Camera-type eye (tissue), 1 donor: ENCODE data around the gene TEX52. TPM values are rescaled to one million over a fixed set of nuclear protein-coding genes. Genes with fewer than 3 reads are reported as not detected.

Experiments used
- total RNA-seq: library from RNA; depleted of rRNA; stranded (reverse); fragments of >200 nt; gene quantifications from one replicate; pipeline ENCODE4 v1.2.3, GENCODE V29; 2014

TEX52 gene
- total RNA-seq, result not detected

DNA sequence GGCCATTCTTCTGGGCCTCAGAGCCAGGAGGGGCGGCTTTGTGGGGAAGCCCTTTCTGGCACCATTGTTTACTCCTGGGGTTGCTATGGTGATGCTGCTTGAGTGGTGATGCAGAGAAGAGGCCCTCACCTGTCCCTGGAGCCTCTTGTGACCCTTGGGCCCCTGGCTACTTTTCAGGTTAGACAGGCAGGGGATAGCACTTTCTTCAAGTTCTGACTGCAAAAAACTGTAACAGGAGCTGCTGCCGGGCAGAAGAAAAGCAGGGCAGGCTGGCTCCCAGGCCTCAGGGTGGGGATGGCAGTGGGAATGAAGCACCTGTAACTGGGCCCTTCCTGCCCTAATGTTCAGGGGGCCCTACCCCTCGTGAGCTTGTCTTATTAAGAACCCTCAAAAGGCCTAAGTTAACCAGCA lies at the start of gene TEX52:
Gene TEX52, minus strand, starts transcription at position 19 of the 411 bp plus-strand sequence. Its CDS starts 13 bp downstream, at position 6.

GRCh38 chr12:2890388-2891239 lies 33.8 kb upstream of the TEX52 start, which contains the start of gene TULP3:
Gene TULP3 (plus strand): TSS chr12:2890891. CDS start chr12:2890948, 57 bp downstream.

DNA sequence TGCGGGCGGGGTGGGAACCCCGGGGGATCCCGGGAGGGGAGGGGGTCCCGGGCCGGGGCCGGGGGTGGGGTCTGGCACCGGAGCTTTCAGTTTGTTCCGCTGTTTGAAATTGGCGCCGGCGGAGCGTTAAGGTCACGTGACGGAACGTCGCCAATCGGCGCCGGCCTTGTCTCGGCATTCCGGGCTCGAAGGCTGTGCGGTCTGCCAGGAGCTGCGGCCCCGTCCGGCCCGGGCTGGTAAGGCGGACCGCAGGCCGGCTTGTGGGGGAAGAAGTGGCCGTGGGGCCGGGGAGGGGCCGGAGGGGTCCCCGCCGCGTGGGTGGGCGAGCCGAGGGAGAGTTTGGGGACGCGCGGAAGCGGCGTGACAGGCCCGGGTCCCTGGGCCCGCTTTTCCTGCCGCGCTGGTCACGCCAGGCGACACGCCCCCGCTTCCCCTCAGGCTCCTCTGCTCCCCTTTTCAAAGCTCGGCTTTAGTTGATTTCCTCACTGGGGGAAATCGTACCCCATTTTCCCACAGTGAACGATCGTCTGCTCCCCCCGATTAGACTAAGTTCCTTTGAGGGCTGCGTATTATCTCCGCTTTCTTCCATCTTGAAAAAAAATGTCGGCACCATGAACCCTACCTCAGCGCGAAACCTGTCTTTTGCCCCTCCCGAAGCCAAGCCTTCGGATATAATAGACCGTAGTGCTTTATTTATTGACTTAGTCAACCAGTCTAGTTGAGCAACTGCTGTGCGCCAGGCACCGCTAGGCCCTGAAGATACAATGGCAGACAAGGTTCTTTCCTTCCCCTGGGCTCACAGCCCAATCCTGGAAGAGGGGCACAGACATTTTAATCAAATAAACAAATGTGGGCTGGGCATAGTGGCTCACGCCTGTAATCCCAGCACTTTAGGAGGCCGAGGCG lies 20.5 kb upstream of the TEX52 start, which contains the start of the genes FOXM1 and RHNO1:
Gene FOXM1, minus strand, starts transcription at position 128 of the 906 bp plus-strand sequence. CDS start 2,696 bp downstream, outside the sequence.
Gene RHNO1, plus strand, starts transcription at position 177 of the 906 bp plus-strand sequence. CDS start 8,144 bp downstream, outside the sequence.

DNA sequence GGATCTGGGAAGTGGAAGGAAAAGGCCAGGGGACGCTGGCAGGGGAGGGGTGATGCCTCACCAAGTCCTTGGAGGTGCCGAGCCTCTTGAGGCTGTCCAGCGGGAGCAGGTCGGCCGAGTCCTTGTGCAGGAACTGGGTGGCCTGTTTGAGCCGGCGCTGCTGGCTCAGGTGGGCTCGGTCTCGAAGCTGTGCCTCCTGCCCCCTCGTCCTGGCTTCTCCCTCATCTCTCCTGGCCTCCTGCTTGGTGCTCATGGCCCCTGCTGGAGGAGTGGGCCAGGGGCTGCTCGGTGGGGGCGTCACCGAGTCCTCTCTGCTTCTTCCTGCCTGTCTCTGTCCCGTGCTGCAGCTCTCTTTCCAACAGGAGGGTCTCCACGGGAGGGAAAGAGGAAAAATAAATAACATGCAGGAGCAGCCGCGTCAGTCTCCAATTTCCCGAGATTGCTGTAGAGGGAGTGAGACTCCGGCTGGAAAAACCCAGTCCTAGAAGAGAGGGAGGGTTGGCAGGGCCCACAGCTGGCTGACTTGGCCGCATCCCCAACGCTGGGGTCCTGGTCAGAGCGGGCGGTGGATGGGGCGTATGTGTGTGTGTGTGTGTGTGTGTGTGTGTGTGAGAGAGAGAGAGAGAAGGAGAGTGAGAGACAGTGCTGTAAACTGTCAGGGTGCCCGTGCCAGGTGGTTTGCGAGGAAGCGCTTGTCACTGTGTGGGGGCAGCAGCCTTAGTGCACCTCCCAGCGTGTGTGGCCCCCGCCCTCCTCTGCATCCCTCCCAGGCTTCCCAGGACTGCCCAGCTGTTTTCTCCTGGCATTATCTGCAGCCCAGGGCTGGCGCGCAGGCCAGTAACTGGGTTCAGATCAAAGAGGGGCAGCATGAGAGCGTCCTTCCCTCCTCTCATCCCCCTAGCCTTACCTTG lies 22.0 kb downstream of the TEX52 start, which contains the start of gene NRIP2:
Gene NRIP2, minus strand, starts transcription at position 455 of the 911 bp plus-strand sequence. Its CDS starts 52 bp downstream, at position 403.

DNA sequence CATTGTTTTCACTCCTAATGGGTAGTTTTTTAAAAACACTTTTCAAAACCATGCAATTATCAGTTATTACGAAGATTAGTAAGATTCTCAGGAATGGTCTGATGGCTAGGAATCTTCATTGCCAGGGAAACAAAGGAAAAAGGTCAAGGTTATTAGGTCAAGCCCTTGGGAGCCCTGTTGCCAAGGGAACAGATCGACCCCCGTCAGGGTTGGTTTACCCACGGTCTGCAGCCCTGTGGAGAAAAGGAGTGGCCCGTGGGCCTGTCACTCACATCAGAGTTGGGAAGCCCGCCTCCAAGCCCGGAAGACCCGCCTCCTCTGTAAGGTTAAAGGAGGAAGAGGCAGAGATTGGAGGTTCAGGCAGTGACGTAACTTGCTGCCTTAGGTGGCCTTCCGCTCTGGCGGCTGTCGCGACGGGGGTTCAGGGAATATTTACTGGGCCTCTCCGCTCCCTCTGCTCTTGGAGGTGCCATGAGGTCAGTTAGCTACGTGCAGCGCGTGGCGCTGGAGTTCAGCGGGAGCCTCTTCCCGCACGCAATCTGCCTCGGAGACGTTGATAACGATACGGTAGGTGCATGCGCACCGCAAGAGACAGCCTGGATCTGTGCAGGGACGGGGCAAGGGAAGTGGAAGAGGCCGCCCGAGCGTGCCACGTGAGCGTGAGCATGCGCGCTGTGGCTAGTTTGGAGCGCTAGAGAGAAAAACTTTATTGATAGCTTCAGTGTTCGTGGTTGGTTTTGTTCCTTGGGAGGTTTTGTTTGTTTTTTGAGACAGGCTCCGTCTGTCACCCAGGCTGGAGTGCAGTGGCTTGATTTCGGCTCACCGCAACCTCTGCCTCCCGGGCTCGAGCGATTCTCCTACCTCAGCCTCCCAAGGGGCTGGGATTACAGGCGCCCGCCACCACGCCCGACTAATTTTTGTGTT lies 44.3 kb downstream of the TEX52 start, which contains the start of gene ITFG2:
Gene ITFG2, plus strand, starts transcription at position 379 of the 924 bp plus-strand sequence. Its CDS starts 93 bp downstream, at position 472.

Other genes with a start within 250 kb of the TEX52 start
- gene FKBP4, start 62.1 kb downstream of the TEX52 start, total RNA-seq, result 64.4 TPM
- 35.6 TPM for gene ITFG2, start 44.4 kb downstream of the TEX52 start, total RNA-seq
- gene NRIP2, start 22.0 kb downstream of the TEX52 start, total RNA-seq, result 3.7 TPM
- 3.8 TPM for gene FOXM1, start 20.1 kb upstream of the TEX52 start, total RNA-seq
- gene RHNO1, start 20.2 kb upstream of the TEX52 start, total RNA-seq, result 27.0 TPM
- 22.8 TPM for gene TULP3, start 33.9 kb upstream of the TEX52 start, total RNA-seq
- gene TEAD4, start 102.4 kb upstream of the TEX52 start, total RNA-seq, result 3.2 TPM
- 196 TPM for gene TSPAN9, start 220.3 kb upstream of the TEX52 start, total RNA-seq